CMK (cell line): Measurements from ENCODE around the gene GPR82.
"Not testable (repeated sequence)": the region's sequence is repeated elsewhere in the genome, so short reads cannot be mapped to it uniquely, and the experiment has no call there.

Experiments used
- DNase-seq: peaks from one replicate; pipeline ENCODE4 v3.0.0-alpha.2; 2010; ENCODE audit warnings: low read depth

The GPR82 gene

GRCh38 chrX:41719610-41720009 lies 4.4 kb upstream of the GPR82 start:
- not testable (repeated sequence) for DNase-seq

DNA sequence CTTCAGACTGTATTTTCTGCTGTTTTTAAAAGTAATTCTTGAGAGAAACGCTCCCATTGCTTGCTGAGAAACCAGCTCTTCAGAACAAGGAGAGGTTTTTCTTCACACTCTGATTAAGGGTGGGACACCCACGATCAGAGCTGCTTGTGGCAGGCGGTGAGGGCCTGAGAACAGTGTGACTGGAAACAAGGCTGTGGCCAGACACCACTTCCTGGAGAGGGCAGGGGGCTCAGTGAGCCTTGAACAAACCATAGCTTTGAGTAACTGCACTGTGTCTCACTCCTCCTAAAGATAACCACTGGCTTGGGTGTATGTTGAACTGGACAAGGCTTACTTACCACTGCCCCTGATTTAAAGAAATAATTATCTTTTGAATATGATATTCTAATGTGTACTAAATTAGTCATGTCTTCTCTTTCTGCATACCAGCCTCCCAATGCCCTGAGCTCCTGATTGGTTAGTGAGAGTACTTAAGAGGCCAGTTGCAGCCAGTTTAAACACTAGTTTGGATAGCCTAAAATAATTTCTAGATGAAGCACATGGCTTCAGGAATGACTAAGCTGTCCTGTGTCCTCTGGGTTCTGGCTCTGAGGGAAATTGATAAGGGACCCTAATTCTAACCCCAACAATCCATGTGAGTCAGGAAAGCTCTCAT lies 3.7 kb upstream of the GPR82 start:
- no peak for DNase-seq

DNA sequence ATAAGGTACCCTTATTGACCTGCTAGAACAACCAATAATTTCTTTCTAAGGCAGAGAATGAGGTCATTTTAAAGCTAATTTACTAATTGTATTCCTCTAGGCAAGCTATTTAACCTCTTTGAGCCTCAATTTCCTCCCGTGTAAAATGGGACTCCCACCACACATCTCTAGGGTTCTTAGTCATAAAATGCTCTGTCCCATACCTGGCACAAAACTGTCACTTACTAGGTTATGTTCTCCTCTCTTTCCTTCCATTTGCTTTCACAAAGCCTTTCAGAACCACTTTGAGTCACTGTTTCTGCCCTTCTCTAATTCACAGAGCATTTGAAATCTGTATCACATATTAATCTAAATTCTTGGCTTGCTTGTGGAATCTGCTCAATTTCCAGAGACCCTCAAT lies 2.4 kb upstream of the GPR82 start:
- DNase-seq: no peak

DNA sequence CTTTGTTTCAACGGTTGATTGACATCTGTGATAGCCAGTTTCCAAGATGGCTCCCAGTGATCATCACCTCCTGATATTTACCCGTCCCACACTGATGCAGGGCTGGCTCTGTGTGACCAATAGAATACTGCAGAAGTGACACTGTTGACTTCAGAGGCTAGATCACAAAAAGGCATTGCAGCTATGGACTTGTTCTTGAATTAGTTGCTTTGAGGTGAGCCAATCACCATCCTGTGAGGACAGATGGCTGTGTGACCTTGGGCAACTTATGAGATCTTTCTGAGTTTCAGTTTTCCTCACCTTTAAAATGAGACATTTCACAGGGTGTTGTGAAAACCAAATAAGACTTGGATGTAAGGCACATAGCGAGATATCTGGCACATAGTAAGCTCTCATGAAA lies 1.8 kb upstream of the GPR82 start:
- no peak for DNase-seq

- no peak for DNase-seq
These were observed 964 bp upstream of the GPR82 start for GRCh38 chrX:41722816-41723618.

DNA sequence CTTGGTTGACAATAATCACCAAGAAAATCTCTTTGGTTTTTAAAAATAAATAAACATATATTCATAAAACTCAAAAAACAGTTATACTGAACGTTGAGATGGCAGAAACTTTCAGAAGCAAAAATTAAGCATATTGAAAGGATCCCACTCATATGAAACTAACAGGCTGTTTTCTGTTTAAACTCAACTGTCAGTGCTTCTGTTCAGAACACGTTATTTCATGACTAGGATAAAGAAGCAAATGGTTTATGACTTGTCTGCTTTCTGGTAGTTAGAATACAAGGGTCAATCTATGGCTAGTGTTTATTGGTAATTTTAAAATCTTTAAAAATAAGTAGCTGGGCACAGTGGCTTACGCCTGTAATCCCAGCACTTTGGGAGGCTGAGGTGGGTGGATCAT lies 4.1 kb downstream of the GPR82 start:
- no peak for DNase-seq

DNA sequence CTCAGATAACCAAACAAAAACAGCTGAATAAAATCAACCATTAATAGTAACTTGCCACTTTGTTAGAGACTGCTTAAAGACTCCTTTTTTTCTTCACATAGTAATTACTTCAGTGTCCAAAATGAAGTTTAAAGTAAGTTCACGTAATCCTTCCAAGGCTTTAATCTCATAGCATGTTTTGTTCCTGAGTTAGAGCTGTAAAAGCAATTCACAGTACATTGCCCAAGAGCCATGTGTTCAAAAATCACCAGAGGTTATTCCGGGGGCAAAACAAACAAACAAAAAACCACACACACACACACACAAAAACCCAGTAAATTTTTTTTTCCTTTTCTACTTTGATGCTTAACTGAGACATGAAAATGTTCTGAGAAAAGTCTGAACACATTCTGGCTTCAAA lies 6.1 kb downstream of the GPR82 start:
- no peak for DNase-seq

DNA sequence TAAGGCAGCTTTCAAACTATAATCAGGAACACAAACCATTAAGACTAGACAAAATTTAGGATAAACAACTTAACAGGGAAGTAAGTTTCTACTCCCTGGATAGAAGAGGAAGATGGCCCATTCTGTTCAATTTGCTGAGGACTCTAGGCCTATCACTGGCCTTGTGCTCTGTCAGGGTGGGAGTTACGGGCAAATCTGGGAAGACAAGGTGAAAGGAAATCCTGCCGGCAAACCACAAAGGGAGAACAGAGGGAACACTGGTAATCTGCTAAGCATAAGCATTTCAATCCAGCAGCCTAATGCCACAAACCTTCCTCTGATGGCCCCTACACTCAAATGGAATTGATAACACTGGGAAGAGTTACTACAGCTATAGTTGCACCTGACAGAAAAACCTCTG lies 8.3 kb downstream of the GPR82 start:
- DNase-seq: no peak

DNA sequence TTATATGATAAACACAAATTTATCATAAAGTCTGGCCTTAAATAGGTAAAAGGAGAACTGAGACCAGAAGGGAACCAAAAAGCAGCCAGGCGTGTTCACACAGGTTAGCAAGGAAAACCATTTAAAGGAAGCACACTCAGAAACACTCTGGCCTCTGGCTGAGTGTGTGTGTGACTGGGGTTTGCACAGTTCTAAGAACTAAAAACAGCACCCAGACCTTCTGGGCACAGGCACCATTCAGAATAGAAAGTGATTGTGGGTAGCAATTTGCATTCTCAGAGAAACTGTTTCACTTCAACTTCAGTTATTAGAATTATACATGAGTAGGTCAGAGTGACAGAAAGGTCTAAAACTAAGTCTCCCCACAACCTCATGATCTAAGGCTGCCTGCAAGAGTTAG lies 10.0 kb downstream of the GPR82 start:
- no peak for DNase-seq

GRCh38 chrX:41734530-41734929 lies 10.5 kb downstream of the GPR82 start:
- DNase-seq: no peak

GRCh38 chrX:41737065-41737464 lies 13.1 kb downstream of the GPR82 start:
- DNase-seq: peak; percentile 60

GRCh38 chrX:41739871-41740270 lies 15.9 kb downstream of the GPR82 start:
- DNase-seq: no peak

- no peak for DNase-seq
These were observed 26.7 kb downstream of the GPR82 start for GRCh38 chrX:41750716-41751115.

DNA sequence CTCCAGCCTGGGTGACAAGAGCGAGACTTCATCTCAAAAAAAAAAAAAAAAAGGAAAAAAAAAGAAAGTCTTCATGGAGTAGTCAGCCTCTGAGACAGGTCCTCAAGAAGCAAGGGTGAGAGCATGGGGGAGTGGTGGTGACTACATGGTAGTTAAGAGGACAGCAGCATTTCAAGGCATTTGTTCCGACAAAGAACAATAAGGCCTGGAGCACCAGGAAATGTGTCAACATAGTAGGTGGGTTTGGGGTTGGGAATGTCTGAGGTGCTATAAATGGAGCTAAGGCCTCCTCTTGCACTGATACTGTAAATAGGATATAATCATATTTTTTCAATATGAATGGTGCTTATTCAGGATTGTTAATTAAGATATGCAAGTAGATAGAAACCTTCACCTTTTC lies 34.4 kb downstream of the GPR82 start:
- no peak for DNase-seq

DNA sequence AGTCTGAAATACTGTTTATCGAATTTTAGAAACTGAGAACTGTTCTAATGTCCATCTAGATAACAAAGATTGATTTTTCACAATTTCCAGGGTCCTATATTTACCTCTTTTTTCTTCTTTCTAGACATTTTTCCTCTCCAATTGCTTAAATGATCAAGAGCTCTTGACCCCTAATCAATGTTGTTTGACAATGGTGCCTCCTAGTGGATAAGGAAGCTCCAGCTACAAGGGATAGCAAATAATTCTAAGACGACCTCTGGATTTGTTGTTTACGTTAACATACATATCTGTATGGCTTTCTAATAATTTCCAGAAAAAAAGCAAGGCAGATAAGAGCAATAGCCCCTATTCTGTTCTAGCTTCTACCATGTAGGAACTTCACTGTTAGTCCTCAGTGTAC lies 35.8 kb downstream of the GPR82 start:
- no peak for DNase-seq

- no peak for DNase-seq
These were observed 37.2 kb downstream of the GPR82 start for GRCh38 chrX:41761169-41761568.

DNA sequence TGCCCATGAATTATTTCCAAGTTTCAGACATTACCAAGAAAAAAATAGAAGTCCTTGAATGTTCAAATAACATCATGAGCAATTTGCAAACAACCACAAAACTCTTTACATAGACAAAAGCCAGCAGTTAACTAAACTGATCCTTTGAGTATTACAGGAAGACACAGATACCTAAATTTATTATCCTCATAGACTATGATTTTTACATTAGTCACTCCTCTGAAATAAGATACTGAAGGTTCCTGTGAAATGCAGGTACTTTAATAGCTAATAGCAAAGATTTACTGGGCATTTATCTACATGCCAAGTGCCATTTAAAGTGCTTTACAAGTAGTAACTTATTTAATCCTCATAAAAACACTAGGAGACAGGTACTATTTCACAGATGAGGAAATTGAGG lies 37.7 kb downstream of the GPR82 start:
- DNase-seq: no peak

GRCh38 chrX:41779030-41779564 lies 55.1 kb downstream of the GPR82 start:
- DNase-seq: no peak
